ENCODE results near the gene RNF34.
A peak's percentile ranks its signal among the peaks of the same experiment; 100 is the strongest.
"Not testable (repeated sequence)": the region's sequence is repeated elsewhere in the genome, so short reads cannot be mapped to it uniquely, and the experiment has no call there.

RNF34 gene, protein sequence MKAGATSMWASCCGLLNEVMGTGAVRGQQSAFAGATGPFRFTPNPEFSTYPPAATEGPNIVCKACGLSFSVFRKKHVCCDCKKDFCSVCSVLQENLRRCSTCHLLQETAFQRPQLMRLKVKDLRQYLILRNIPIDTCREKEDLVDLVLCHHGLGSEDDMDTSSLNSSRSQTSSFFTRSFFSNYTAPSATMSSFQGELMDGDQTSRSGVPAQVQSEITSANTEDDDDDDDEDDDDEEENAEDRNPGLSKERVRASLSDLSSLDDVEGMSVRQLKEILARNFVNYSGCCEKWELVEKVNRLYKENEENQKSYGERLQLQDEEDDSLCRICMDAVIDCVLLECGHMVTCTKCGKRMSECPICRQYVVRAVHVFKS

DNA sequence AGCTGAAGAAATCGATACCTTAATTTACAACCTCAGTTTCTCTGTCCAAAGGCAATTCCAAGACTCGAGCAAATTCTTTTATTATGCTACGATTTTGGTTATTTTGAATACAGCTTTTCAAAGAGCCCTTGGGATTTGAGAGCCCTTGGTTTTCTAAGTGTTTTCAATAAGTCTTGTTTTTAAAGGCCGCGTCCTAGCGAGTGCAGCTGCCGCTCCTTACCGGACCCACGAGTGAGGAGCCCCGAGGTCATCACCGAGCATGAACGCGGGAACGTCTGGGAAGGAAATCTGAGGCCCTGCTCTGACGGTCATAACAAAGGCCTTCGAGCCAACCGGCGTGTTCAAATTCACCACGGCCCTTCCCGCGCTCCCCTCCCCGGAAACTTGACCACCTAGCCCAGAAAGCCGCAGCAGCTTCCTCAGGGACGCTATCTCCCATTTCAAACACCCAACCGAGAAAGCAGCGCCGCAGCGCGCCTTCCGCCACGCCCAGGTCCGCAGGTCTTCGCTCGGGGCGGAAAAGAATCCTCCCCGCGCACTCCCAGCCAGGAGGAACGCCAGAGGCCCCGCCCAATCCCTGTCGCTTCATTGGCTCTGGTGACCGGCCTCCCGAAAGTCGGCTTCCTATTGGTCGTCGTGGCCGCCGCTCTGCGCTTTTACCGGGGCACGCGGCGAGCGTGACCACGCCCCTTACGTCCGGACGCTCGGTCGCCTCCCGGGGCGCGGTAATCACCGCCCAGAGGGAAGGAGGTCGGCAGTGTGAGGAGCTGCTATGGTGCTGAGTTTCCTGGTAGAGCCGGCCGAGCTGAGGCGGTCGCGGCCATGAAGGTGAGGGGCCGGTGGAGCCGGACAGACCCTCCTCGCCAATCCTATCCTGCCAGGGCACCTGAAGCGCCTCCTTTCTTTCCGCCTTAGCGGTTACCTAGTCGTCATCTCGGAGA lies at the start of gene RNF34:
Gene RNF34 (plus strand): TSS at position 728 of the 941 bp plus-strand sequence. CDS start 95 bp downstream, at position 823.
- peak; percentile 96 for DNase-seq (ENCODE audit: low read depth in 2 of 2)

DNA sequence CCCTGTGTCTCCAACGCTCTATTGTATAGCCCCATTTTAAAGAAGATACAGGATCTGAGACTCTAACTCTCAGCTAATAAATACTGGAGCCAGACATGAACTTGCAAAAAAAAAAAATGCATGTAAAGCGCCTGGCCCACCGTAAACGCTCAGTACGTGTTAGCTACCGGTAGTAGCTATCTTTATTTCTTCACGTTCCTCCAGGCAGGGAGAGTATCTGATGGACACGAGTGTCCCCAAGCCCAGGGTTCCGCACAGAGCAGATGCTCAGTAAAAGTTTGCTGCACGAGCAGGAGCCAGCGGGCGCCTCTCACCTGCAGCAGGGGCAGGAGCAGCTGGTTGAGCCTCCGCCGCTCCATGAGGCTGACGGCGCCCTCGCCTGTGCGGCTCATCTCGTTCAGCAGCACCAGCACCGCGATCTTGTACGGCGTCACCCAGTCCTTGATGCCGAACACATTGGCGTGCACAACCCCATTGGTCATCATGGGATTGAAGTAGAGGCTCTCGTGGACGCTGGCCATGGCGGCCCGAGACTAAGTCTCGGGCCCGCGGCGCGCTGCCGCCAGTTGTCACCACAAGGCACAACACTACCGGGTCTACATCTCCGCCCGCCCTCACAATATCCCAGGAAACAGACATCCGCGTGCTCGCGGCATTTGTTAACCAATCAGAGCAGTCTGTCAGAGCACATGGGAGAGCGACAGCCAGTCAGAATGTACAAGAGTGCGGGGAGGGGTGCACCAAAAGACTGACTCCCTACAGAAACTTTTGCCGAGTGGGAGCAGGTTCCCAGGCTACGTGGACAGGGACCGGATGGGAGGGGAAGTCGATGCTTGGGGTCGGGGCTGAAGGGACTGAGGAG lies 47.9 kb upstream of the RNF34 start, which contains the start of gene ANAPC5:
Gene ANAPC5 (minus strand): TSS at position 592 of the 862 bp plus-strand sequence. CDS start 71 bp downstream, at position 521.
- DNase-seq (ENCODE audit: low read depth in 2 of 2) = peak; percentile 76 to 81

DNA sequence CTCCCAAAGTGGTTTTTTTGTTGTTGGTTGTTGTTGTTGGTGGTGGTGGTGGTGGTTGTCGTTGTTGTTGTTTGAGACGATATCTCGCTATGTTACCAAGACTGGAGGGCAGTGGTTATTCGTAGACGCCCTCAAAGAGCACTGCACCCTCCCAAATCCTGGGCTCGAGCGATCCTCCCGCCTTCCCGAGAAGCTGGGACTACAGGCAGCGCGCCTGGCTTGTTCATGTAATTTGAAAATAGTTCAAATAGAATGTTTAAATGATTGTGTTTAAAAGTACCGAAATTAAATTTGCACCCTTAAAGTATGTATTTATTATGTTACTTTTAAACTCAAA lies 47.3 kb upstream of the RNF34 start:
- DNase-seq (ENCODE audit: low read depth in 2 of 2) = no peak

DNA sequence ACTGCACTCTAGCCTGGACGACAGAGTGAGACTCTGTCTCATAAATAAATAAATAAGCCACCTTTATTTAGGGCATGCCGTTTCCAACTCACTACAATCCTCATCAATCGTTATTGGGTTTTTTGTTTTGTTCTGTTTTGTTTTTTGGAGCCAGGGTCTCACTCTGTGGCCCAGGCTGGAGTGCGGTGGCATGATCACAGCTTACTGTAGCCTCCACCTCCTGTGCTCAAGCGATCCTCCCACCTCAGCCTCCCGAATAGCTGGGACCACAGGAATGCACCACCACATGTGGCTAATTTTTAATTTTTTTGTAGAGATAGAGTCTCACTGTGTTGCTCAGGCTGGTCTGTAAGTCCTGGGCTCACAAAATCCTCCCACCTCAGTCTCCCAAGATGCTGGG lies 44.1 kb upstream of the RNF34 start:
- no peak for DNase-seq (ENCODE audit: low read depth in 2 of 2)

DNA sequence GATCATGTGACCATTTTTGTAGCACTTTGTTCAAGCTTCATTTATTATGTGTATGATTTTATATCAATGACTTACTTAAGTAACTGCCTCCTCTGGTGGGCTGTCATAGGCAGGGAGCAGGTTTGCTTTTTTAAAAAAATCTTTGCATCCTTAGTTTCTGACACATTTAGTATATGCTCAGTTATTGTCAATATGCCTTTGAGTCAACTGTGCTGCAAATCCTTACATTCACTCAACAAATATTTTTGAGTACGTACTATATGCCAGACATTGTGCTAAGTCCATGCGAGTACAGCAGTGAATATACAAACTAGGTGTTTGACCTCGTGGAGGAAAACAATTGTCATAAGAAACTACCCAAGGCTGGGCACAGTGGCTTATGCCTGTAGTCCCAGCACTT lies 43.3 kb upstream of the RNF34 start:
- DNase-seq (ENCODE audit: low read depth in 2 of 2) = no peak

DNA sequence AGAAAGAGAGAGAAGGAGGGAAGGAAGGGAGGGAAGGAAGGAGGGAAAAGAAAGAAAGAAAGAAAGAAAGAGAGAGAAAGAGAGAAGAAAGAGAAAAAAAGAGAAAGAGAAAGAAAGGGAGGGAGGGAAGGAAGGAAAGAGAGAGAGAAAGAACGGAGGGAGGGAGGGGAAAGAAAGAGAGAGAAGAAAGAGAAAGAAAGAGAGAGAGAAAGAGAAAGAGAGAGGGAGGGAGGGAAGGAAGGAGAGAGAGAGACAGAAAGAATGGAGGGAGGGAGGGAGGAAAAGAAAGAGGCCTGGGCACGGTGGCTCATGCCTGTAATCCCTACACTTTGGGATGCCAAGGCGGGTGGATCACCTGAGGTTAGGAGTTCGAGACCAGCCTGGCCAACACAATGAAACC lies 42.6 kb upstream of the RNF34 start:
- no peak for DNase-seq (ENCODE audit: low read depth in 2 of 2)

DNA sequence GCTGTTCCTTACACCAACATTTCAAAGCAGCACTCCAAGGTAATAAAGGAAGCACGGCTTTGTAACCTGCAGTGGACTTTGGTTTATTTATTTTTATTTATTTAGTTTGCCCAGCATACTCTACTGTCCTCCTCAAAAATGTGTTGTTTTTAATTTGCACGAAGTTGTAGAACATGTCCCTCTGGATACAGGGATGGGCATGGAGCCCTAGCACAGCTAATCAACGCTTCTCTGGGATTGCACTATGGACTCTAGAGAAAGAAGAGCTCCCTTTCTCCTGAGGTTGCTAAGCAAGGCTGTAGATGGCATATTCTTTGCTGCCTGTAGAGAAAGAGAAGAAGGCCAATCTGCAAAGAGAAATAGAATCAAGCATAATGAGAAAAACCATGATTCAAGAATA lies 41.8 kb upstream of the RNF34 start:
- DNase-seq (ENCODE audit: low read depth in 2 of 2) = no peak

DNA sequence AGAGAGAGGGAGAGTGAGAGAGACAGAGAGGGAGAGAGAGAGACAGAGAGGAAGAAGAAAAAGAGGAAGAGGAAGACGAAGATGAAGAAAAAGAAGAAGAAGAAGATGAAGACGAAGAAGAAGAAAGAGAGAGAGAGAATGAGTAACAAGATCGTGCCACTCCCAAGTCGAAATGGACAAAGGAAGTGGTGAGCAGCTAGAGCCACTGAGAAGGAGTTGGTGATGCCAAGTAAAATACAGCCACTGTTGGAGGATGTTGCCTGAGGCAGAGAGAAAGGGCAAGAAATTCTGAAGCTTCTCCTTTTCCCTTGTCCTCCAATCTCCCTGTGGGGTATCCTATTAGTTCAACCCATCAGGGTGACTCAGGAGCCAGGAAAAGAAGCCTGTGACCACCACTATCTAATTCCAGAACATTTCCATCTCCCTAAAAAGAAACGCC lies 35.2 kb upstream of the RNF34 start:
- DNase-seq (ENCODE audit: low read depth in 2 of 2) = no peak

DNA sequence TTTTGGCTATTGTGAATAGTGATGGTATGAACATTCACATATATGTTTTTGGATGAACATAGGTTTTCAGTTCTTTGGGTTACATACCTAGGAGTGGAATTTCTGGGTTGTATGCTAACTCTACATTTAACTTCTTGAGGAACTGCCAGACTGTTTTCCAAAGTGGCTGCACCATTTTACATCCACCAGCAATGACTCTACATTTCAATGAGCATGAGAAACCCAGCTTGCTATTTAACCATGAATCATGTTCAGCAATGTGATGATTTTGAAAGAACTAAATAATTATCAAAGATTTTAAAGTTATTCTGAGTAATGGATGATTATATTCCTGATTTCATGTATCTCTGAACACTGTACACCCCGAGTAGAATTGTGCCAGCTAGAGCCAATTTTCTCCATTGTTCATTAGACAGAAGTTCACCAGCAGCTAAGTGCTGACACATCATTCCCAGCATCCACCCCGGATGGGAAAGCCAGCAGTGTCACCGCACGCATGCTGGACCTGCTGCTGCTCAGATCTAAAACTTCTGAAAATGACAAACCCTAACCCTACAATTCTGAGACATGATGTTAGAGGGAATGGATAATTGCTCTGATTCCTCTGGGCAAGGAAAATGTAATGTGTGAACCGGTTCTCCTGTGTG lies 34.4 kb upstream of the RNF34 start:
- DNase-seq (ENCODE audit: low read depth in 2 of 2) = no peak

DNA sequence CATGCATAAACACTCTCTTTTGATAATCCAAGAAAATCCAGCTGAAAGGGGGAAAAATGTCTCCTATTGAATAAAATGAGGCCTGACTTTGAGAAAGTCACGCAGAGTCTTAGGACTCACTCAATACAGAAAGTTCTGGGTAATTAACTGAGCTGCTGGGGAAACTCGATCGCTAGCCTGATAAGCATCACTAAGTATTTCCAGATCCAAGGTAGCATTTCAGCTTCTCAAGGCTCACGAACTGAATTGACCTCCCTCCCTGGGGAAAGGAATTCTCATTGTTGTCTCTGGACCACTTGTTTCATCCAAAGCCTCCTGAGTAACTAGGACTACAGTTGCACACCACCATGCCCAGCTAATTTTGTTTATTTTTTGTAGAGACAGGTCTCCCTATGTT lies 33.9 kb upstream of the RNF34 start:
- DNase-seq (ENCODE audit: low read depth in 2 of 2) = no peak

DNA sequence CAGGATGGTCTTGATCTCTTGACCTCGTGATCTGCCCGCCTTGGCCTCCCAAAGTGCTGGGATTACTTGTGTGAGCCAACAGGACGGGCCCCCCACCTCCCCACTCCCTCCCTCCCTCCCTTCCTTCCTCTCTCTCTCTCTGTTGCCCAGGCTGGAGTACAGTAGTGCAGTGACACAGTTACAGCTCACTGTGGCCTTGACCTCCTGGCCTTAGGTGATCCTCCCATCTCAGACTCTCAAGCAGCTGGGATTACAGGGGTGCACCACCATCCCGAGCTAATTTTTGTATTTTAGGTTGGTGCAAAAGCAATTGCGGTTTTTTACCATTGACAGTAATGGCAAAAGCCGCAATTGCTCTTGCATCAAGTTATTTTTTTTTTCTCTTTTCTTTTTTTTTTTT lies 28.5 kb upstream of the RNF34 start:
- no peak for DNase-seq (ENCODE audit: low read depth in 2 of 2)

DNA sequence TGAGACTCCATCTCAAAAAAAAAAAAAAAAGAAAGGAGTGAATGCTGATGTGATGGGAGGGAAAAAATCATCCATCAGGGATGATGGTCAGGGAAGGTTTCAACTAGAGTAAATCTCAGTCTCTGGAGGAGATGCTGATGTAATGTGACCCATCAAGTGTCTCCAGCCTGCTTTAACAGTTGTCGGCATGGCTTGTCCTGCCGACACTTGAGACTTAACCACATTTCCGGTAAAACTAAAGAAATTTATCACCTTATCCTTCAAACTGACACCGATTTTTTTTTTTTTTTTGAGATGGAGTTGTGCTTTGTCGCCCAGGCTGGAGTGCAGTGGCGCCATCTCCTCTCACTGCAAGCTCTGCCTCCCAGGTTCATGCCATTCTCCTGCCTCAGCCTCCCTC lies 26.2 kb upstream of the RNF34 start:
- DNase-seq (ENCODE audit: low read depth in 2 of 2) = no peak

DNA sequence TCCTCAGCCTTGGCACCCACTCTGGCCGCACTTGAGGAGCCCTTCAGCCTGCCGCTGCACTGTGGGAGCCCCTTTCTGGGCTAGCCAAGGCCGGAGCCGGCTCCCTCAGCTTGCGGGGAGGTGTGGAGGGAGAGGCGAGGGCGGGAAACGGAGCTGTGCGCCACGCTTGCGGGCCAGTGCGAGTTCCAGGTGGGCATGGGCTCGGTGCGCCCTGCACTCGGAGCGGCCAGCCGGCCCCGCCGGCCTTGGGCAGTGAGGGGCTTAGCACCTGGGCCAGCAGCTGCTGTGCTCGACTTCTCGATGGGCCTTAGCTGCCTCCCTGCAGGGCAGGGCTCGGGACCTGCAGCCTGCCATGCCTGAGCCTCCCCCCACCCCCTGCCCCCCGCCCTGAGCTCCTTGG lies 25.6 kb upstream of the RNF34 start:
- DNase-seq (ENCODE audit: low read depth in 2 of 2) = not testable (repeated sequence)

DNA sequence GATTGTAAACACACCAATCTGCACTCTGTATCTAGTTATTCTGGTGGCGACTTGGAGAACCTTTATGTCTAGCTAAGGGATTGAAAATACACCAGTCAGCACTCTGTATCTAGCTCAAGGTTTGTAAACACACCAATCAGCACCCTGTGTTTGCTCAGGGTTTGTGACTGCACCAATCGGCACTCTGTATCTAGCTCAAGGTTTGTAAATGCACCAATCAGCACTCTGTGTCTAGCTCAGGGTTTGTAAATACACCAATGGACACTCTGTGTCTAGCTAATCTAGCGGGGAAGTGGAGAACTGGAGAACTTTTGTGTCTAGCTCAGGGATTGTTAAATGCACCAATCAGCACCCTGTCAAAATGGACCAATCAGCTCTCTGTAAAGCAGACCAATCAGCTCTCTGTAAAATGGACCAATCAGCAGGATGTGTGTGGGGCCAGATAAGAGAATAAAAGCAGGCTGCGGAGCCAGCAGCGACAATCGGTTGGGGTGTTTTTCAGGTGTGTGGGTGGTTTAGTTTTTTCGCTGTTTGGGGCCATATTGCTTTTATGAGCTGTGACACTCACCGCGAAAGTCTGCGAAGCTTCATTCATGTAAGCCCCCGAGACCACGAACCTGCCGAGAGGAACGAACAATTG lies 24.9 kb upstream of the RNF34 start:
- not testable (repeated sequence) for DNase-seq (ENCODE audit: low read depth in 2 of 2)

DNA sequence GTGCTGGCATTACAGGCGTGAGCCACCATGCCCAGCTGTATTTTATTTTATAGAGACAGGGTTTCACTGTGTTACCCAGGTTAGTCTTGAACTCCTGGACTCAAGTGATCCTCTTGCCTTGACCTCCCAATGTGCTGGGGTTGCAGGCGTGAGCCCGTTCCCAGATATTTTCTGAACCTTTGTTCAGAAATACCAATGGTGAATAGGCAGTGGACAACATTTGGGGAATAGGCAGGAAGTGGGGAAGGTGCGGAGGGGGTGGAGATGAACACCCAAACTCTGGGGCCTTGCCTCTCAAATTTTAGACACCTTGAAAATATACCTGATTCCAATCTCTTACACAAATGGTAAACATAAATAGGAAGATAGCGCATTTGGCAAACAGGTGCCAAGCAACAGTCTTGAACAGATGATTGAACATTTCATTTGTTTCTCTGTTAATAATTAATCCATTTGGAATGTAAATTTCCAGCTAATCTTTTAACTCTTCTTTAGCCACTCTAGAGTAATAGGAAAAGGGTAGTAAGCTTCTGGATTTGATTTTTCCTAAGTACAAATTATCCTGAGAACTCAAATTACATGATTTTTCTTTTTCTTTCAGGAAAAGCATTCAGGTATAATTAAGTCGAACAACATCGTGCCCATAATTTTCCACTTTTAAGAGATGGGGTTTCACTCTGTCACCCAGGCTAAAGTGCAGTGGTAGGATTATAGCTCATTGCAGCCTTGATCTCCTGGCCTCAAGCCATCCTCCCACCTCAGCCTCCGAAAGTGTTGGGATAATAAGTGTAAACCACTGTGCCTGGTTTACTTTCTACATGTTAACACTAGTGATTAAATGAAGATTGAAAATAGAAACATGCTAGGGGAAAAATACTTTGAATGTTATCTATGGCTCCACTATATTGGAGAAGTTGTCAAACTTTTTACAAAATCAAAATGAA lies 22.9 kb upstream of the RNF34 start:
- DNase-seq (ENCODE audit: low read depth in 2 of 2) = no peak

DNA sequence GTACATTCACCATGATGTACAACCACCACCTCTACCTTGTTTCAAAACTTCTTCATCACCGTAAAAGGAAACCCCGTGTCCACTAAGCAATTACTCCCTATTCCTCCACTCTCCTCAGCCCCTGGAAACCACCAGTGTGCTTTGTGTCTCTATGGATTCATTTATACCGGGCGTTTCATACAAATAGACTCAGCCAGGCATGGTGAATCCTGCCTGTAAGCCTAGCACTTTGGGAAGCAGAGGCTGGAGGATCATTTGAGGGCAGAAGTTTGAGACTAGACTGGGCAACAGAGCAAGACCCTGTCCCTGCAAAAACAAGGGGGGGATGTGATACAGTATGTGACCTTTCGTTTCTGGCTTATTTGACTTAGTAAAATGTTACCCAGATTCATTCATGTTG lies 21.2 kb upstream of the RNF34 start:
- no peak for DNase-seq (ENCODE audit: low read depth in 2 of 2)

DNA sequence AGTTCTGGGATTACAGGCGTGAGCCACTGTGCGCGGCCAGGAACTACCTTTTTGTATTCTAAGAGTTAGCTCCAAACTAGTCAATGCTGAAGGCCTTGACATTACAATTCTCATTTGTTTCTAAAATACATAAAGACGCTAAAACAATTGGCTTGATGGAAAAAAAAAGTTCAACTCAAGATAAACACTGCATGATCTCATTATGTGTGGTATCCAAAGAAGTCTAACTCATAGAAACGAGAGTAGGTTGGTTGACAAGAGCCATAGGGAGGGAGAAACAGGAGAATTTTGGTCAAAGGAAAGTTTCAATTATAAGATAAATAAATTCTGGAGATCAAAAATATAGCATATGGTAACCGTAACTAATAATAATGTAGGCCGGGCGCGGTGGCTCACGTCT lies 20.0 kb upstream of the RNF34 start:
- DNase-seq (ENCODE audit: low read depth in 2 of 2) = no peak

DNA sequence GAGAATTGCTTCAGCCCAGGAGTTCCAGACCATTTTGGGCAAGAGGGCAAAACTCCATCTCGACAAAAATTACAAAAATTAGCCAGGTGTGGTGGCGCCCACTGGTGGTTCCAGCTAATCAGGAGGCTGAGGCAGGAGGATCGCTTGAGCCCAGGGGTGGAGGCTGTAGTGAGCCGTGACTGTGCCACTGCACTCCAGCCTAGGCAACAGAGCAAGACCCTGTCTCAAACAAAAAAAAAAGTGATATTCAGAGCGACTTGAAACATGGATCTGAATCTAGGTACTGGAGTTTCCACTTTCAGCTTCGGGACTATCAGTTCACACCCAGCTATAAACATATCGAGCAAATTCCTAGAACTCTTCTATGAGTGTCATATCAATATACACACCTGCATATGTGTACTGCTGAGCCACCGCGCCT lies 16.3 kb upstream of the RNF34 start:
- no peak for DNase-seq (ENCODE audit: low read depth in 2 of 2)

DNA sequence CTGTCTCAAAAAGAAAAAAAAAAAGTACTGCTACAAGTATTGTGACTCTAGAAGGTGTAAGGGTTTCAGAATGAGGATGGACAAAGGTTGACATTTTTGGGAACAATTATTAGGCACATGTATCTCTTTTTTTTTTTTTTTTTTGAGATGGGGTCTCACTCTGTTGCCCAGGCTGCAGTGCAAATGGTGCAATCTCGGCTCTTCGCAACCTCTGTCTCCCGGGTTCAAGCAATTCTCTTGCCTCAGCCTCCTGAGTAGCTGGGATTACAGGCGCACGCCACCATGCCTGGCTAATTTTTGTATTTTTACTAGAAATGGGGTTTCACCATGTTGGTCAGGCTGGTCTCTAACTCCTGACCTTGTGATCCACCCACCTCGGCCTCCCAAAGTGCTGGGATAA lies 15.0 kb upstream of the RNF34 start:
- not testable (repeated sequence) for DNase-seq (ENCODE audit: low read depth in 2 of 2)
